ENCODE data around the gene BCAS3.
A peak's percentile ranks its signal among the peaks of the same experiment; 100 is the strongest.

BCAS3 gene

GRCh38 chr17:61415374-61416210, 737.9 kb downstream of the BCAS3 start:
- H3K36me3 Mint-ChIP-seq = no peaks in the 10 kb centered on the region
- peaks cover 11% of the 10 kb centered on the region for H3K4me1 Mint-ChIP-seq
- ATAC-seq (no peak), DNase-seq (ENCODE audit: low spot score in 2 of 2) (peak in 1 of 2 donors; percentile 51)
- H3K9me3 Mint-ChIP-seq = no peaks in the 10 kb centered on the region
- H3K4me3 Mint-ChIP-seq = no peak overlapping the region
- H3K27ac Mint-ChIP-seq = no peak overlapping the region

GRCh38 chr17:61416211-61416539, 738.5 kb downstream of the BCAS3 start:
- no peaks in the 10 kb centered on the region for H3K36me3 Mint-ChIP-seq
- H3K4me3 Mint-ChIP-seq = no peak overlapping the region
- H3K27ac Mint-ChIP-seq = no peak overlapping the region
- ATAC-seq = no peak
- peaks cover 8% of the 10 kb centered on the region for H3K4me1 Mint-ChIP-seq
- DNase-seq (ENCODE audit: low spot score in 2 of 2) = no peak
- H3K9me3 Mint-ChIP-seq = no peaks in the 10 kb centered on the region

GRCh38 chr17:61416540-61417363, 739.1 kb downstream of the BCAS3 start:
- H3K9me3 Mint-ChIP-seq = no peaks in the 10 kb centered on the region
- no peak overlapping the region for H3K4me3 Mint-ChIP-seq
- peak; percentile 62 to 85 for DNase-seq (ENCODE audit: low spot score in 2 of 2)
- peaks cover 8% of the 10 kb centered on the region for H3K4me1 Mint-ChIP-seq
- peak; percentile 67 for ATAC-seq
- no peak overlapping the region for H3K27ac Mint-ChIP-seq
- no peaks in the 10 kb centered on the region for H3K36me3 Mint-ChIP-seq

GRCh38 chr17:61418449-61418848, 740.8 kb downstream of the BCAS3 start:
- Mint-ChIP-seq H3K4me1 (peaks cover 8% of the 10 kb centered on the region), H3K36me3 (no peaks in the 10 kb centered on the region), H3K4me3 (no peak overlapping the region), H3K9me3 (no peaks in the 10 kb centered on the region), H3K27ac (no peak overlapping the region)
- no peak for DNase-seq (ENCODE audit: low spot score in 2 of 2)
- ATAC-seq = no peak

GRCh38 chr17:61419496-61420046, 741.9 kb downstream of the BCAS3 start:
- Mint-ChIP-seq H3K36me3 (no peaks in the 10 kb centered on the region), H3K4me3 (no peak overlapping the region), H3K9me3 (no peaks in the 10 kb centered on the region), H3K4me1 (peaks cover 8% of the 10 kb centered on the region), H3K27ac (no peak overlapping the region)
- DNase-seq (ENCODE audit: low spot score in 2 of 2) (peak in 1 of 2 donors; percentile 42), ATAC-seq (no peak)

- Mint-ChIP-seq H3K36me3 (no peaks in the 10 kb centered on the region), H3K4me1 (peaks cover 8% of the 10 kb centered on the region), H3K27ac (no peak overlapping the region), H3K4me3 (no peak overlapping the region), H3K9me3 (no peaks in the 10 kb centered on the region)
- no peak for ATAC-seq
- peak in 1 of 2 donors; percentile 42 for DNase-seq (ENCODE audit: low spot score in 2 of 2)
Observed at GRCh38 chr17:61420052-61420451, 742.4 kb downstream of the BCAS3 start.

- ATAC-seq (no peak), DNase-seq (ENCODE audit: low spot score in 2 of 2) (peak in 1 of 2 donors; percentile 35)
- no peaks in the 10 kb centered on the region for H3K36me3 Mint-ChIP-seq
- no peak overlapping the region for H3K4me3 Mint-ChIP-seq
- no peak overlapping the region for H3K27ac Mint-ChIP-seq
- H3K9me3 Mint-ChIP-seq = no peaks in the 10 kb centered on the region
- H3K4me1 Mint-ChIP-seq = peaks cover 8% of the 10 kb centered on the region
Observed at GRCh38 chr17:61420745-61421398, 743.2 kb downstream of the BCAS3 start.

- Mint-ChIP-seq H3K9me3 (no peaks in the 10 kb centered on the region), H3K27ac (no peak overlapping the region), H3K4me1 (peaks cover 5% of the 10 kb centered on the region), H3K4me3 (no peak overlapping the region), H3K36me3 (no peaks in the 10 kb centered on the region)
- ATAC-seq (no peak), DNase-seq (ENCODE audit: low spot score in 2 of 2) (no peak)
Observed at GRCh38 chr17:61421460-61421859, 743.8 kb downstream of the BCAS3 start.

- Mint-ChIP-seq H3K9me3 (no peaks in the 10 kb centered on the region), H3K4me3 (no peak overlapping the region), H3K36me3 (no peaks in the 10 kb centered on the region), H3K4me1 (no peaks in the 10 kb centered on the region), H3K27ac (no peak overlapping the region)
- DNase-seq (ENCODE audit: low spot score in 2 of 2) (no peak), ATAC-seq (no peak)
Observed at GRCh38 chr17:61422116-61422799, 744.6 kb downstream of the BCAS3 start.

GRCh38 chr17:61422869-61423268, 745.2 kb downstream of the BCAS3 start:
- ATAC-seq (no peak), DNase-seq (ENCODE audit: low spot score in 2 of 2) (no peak)
- no peaks in the 10 kb centered on the region for H3K36me3 Mint-ChIP-seq
- H3K4me3 Mint-ChIP-seq = no peak overlapping the region
- H3K9me3 Mint-ChIP-seq = no peaks in the 10 kb centered on the region
- H3K4me1 Mint-ChIP-seq = no peaks in the 10 kb centered on the region
- no peak overlapping the region for H3K27ac Mint-ChIP-seq

- Mint-ChIP-seq H3K27ac (no peak overlapping the region), H3K4me1 (no peaks in the 10 kb centered on the region), H3K4me3 (no peak overlapping the region), H3K9me3 (no peaks in the 10 kb centered on the region), H3K36me3 (no peaks in the 10 kb centered on the region)
- ATAC-seq (no peak), DNase-seq (ENCODE audit: low spot score in 2 of 2) (peak in 1 of 2 donors; percentile 34)
Observed at GRCh38 chr17:61423967-61424649, 746.5 kb downstream of the BCAS3 start.

- peak; percentile 31 for ATAC-seq
- H3K4me1 Mint-ChIP-seq = no peaks in the 10 kb centered on the region
- no peaks in the 10 kb centered on the region for H3K36me3 Mint-ChIP-seq
- H3K27ac Mint-ChIP-seq = no peak overlapping the region
- H3K9me3 Mint-ChIP-seq = no peaks in the 10 kb centered on the region
- H3K4me3 Mint-ChIP-seq = no peak overlapping the region
- peak in 1 of 2 donors; percentile 42 for DNase-seq (ENCODE audit: low spot score in 2 of 2)
Observed at GRCh38 chr17:61425682-61426481, 748.2 kb downstream of the BCAS3 start.

- Mint-ChIP-seq H3K9me3 (no peaks in the 10 kb centered on the region), H3K27ac (no peak overlapping the region), H3K4me3 (no peak overlapping the region), H3K36me3 (no peaks in the 10 kb centered on the region), H3K4me1 (no peaks in the 10 kb centered on the region)
- no peak for ATAC-seq
- no peak for DNase-seq (ENCODE audit: low spot score in 2 of 2)
Observed at GRCh38 chr17:61426482-61427304, 749.0 kb downstream of the BCAS3 start.

Measured in stimulated activated effector memory CD8-positive, alpha-beta T cell treated with anti-CD3 and anti-CD28 coated beads, Interleukin-12 subunit alpha, Interleukin-12 subunit beta, amount 100 ng/mL, for 72 hours (primary cell).